Stimulated activated CD8-positive, alpha-beta memory T cell treated with anti-CD3 and anti-CD28 coated beads, Interleukin-12 subunit alpha, Interleukin-12 subunit beta, amount 100 ng/mL, for 1 hour (primary cell): ENCODE results near the gene KCTD11.
"Not testable (repeated sequence)": the region's sequence is repeated elsewhere in the genome, so short reads cannot be mapped to it uniquely, and the experiment has no call there.

Experiments
- DNase-seq: peaks from one replicate; pipeline ENCODE4 v3.0.0-alpha.2; 2020; ENCODE audit warnings: low read depth

The KCTD11 gene

DNA sequence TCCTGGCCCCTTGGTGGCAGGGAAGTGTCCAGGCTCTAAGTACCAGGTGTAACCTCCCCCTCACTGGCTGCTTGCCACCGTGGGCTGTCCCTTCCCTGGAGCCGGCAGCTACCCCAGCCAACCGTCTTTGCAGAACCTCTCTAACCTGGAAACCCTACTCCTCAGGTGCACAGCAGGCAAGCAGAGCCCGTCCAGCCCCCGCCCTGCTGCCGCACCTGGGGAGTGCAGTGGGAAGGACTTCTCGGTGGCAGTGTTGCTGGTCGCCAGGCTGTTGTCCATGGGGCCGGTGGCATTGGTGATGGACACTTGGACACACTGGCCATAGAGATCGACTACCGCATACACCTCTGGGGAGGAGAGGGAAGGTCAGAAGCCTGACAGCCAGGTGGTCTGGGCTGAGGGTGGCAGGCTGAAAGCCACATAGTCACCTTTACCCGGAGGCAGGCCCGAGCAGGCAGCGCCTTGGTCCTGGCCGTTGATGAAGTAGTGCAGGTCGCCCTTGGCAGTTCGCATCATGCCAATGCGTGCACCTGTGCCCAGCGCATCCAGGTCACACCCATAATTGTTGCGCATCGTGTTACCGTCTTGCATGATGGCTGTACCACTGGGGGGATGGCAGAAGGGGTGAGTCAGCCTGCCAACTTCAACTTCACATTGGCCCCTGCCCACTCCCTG is 29.3 kb upstream of the KCTD11 start:
- no peak for DNase-seq

- DNase-seq = peak; percentile 49
These were observed 28.1 kb upstream of the KCTD11 start for GRCh38 chr17:7323731-7324437.

DNA sequence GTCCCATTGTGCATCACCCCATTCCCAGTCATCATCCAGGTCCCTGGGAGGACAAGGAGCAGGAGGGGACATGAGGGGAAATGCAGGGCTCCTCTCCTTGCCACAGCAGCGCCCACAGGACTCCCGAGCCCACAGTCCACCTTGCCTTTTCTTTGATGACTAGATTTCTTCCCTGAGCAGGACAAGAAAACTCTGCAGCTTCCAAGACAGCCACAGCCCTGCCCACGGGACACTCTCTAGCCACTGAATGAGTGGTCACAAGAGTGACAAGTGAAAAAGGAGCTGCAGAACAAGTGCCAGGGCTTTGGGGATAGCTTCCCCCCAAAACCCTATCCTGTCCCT is 27.6 kb upstream of the KCTD11 start:
- no peak for DNase-seq

DNA sequence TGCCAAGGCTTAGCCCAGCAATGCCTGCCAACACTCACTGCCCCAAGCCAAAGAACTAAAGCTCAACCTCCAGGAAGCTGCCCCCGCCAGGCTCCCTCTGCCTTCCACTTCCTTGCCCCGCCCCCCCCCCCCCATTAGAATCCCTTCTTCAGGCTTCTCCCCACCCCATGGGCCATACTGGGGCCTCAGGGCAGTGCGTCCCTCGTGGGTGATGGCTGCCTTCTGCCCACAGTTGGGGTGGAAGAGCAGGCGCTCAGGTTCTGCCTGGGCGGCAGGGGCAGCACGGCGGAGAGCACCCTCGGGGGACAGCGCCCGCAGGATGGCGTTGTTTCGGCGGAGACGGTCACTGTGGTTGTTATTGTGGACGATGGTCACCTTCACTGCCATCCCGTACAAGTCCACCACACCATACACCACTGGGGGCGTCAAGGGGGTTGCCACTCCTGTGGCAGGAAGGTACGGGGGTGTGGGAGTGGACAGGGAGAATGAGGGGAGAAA is 26.9 kb upstream of the KCTD11 start:
- DNase-seq = no peak

DNA sequence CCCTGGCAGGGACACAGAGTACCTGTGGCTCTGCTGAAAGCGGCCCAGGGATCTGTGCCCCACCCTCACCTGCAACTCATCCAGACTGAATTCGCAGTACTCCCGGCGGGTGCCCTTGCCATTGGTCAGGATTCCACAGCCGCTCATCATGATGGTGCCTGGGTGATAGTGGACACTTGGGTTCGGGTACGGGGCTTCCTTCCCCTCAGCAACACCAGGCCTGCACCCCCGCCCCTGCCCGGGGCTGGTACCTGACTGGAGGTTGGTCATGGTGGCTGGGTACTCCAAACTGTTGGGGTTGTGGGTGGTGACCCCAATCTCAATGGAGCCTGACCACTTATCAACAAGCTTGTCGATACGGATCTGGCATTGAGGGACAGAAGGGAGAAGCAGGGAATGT is 25.8 kb upstream of the KCTD11 start:
- DNase-seq = no peak

GRCh38 chr17:7327056-7327455 is 24.9 kb upstream of the KCTD11 start:
- DNase-seq = no peak

- no peak for DNase-seq
These were observed 24.5 kb upstream of the KCTD11 start for GRCh38 chr17:7327501-7327900.

DNA sequence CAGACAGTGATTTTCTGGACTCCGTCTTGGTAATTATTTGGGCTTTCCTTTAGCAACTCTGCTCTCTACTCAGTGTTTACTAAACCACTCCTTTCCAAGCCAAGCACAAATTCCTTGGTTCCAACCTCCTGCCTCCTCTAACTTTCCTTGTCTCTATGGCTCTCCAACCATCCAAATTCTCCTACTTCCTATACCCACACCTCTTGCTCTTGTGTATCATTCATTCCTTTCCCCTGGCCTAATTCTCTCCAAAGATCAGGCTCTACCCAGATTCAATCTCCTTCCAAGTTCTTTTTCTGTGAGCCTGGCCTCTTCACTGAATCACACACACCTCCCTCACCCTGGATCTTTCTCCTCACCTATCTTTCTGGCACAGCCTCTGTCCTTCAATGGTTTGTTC is 24.0 kb upstream of the KCTD11 start:
- DNase-seq = no peak

DNA sequence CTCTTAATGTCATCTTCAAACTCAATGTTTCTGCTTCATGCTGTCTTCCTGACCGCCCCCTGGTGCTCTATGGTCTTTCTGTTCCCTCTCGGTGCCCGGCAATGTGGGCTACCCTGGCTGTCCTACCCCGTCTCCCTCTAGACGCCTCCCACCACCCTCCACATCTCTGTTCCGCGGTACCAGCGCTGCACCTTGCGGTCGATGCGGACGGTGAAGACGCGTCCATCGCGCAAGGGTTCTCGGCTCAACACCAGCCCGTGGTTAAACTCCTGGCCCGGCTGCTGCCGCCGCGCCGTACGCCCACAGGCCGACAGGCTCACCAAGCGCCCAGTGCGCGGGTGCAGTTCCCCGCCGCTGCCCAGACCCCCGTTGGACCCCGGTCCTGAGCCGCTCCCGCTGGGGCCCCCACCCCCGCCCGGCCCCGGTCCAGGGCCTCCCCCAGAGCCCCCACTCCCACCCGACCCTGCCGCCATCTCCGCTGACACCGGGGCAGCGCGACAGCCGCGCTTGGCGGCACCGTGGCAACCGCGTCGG is 23.1 kb upstream of the KCTD11 start, which contains the start of gene NEURL4:
TSS of gene NEURL4 (minus strand) at position 496 of the 534 bp plus-strand sequence. CDS start at position 473, 23 bp downstream.
- DNase-seq = no peak

- DNase-seq = peak; percentile 93
These were observed 22.5 kb upstream of the KCTD11 start for GRCh38 chr17:7329374-7329996.

DNA sequence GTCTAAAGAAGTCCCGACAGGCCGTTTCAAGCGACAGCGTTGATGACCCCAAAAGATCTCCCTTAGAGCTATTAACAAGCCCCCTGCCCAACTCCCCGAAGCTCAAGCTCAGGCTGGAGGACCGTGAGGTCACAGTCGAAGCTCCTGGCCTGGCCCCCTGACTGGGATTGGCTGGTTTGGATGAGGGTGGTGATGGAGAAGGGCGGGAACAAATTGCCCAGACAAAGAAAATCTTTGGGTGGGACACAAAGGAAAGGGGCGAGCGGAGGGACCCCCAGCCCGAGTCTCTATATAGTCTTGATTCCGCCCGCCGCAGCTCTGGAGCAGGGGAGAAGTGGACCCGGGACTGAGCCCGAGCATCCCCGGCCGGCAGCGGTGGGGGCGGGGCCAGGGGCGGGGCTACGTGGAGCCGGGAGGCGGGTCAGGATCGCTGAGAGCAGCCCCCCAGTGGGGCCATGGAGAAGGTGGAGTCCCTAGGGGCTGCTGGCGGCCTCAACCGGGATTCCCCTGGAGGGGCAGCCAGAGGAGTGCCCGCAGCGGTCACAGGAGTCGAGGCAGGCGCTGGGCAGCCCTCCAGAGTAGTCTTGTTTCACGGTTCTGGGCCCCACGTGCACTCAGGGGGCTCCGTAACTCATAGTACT is 21.8 kb upstream of the KCTD11 start:
- DNase-seq = no peak

DNA sequence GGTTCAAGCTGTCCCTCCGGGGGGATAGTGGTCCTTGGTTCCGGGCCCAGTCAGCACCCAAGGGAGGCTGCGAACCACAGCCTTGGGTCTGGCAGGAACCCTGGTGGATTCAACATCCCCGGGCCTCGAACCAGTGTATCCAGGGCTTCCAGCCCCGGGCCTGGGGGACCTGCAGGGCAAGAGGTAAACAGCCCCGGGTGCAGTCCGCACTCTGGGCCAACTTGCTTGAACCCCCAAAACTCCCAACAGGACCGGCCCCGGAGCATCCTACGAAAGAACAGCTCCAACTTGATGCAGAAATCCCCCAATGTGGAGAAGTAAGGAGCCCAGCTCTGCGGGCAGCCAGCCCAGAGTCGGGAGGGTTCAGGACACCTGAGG is 21.3 kb upstream of the KCTD11 start:
- DNase-seq = no peak

DNA sequence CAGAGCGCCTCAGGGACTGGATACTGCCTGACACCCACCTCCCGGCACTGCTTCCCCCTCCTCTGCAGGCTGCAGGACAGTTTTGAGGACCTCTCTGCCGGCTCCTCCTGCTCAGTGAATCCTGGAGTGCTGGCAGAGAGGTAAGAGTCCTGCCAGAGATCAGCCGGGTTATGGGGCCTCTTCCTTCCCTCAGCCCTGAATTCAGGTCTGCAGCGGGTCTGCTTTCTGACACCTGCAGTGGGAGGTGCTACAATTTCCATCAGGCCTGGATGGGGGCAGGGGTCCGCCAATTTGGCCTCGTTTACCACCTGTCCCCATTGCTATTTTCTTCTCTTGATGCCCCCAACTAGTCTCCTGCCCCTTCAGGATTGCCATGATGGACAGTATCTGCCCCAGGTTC is 19.9 kb upstream of the KCTD11 start:
- DNase-seq = no peak

DNA sequence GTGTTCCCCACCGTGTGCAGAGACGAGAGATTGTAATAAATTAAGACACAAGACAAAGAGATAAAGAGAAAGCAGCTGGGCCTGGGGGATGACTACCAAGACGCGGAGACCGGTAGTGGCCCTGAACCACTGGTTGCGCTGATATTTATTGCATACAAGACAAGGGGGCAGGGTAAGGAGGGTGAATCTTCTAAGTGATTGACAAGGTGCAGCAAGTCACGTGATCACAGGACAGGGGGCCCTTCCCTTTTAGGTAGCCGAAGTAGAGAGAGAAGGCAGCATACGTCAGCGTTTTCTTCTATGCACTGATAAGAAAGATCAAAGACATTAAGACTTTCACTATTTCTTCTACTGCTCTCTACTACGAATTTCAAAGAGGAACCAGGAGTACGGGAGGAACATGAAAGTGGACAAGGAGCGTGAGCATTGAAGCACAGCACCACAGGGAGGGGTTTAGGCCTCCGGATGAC is 19.3 kb upstream of the KCTD11 start:
- not testable (repeated sequence) for DNase-seq

- DNase-seq = no peak
These were observed 16.9 kb upstream of the KCTD11 start for GRCh38 chr17:7334938-7335538.

DNA sequence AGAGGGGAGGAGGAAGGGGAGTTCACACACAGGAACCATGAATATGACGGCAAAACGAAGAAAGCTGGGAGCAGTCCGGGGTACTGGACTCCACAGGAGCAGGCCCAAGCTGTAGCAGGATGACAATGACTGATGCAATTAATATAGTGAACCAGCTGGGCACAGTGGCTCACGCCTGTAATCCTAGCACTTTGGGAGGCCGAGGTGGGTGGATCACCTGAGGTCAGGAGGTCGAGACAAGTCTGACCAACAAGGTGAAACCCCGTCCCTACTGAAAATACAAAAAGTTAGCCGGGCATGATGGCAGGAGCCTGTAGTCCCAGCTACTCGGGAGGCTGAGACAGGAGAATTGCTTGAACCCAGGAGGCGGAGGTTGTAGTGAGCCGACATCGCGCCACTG is 16.2 kb upstream of the KCTD11 start:
- not testable (repeated sequence) for DNase-seq

- peak; percentile 80 for DNase-seq
These were observed 15.5 kb upstream of the KCTD11 start, which contains the start of gene ACAP1 for GRCh38 chr17:7336240-7337175. Gene ACAP1, plus strand, starts transcription at chr17:7336529. Its CDS starts 206 bp downstream, at chr17:7336735.

GRCh38 chr17:7337600-7337999 is 14.4 kb upstream of the KCTD11 start:
- DNase-seq = not testable (repeated sequence)

DNA sequence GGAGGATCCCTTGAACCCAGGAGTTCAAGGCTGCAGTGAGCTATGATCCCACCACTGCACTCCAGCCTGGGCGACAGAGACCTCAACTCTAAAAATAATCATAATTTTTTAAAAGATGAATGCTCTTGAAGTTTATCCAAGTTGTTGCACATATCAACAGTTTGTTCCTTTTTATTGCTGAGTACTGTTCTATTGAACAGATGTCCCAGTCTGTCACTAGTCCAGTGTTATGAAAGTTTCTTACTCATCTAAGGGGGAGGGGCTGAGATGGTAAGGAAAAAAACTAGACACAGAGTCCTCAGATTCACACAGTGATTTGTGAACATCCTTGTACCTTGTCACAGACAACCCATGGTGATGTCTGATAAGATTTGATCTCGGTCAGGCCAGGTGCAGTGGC is 11.8 kb upstream of the KCTD11 start:
- DNase-seq = no peak

DNA sequence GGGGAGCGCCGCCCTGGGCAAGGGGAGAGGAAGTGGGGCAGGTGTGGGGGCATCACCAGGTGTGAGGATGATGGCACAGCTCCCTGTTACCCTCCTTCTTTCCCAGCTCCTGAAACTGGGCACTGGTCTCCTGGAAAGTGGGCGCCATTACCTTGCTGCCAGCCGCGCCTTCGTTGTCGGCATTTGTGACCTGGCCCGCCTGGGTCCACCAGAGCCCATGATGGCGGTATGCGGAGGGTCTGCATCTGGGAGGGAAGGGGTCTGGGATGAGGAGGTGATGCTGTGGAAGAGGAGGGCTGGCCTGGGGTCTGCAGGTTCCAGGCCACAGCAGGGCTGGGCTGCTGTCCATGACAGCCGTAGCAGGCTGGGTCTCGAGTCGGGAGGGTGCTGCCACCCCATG is 10.1 kb upstream of the KCTD11 start:
- DNase-seq = no peak

DNA sequence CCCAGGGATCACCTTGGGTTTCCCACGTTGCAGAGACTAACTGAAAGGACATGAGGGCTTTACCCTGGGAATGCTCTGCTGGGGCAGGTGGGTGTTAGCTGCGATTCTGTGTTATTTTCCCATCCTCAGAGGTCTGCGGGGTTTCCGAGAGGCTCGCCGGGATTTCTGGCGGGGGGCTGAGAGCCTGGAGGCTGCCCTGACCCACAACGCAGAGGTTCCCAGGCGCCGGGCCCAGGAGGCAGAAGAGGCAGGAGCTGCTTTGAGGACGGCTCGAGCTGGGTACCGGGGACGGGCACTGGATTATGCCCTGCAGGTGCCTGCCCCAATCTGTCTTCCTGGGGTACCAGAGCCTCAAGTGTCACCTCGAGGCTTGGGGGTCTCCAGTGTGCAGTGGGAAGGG is 8.7 kb upstream of the KCTD11 start:
- DNase-seq = no peak
